Measurements from ENCODE around the gene SUSD1.

SUSD1 gene

DNA sequence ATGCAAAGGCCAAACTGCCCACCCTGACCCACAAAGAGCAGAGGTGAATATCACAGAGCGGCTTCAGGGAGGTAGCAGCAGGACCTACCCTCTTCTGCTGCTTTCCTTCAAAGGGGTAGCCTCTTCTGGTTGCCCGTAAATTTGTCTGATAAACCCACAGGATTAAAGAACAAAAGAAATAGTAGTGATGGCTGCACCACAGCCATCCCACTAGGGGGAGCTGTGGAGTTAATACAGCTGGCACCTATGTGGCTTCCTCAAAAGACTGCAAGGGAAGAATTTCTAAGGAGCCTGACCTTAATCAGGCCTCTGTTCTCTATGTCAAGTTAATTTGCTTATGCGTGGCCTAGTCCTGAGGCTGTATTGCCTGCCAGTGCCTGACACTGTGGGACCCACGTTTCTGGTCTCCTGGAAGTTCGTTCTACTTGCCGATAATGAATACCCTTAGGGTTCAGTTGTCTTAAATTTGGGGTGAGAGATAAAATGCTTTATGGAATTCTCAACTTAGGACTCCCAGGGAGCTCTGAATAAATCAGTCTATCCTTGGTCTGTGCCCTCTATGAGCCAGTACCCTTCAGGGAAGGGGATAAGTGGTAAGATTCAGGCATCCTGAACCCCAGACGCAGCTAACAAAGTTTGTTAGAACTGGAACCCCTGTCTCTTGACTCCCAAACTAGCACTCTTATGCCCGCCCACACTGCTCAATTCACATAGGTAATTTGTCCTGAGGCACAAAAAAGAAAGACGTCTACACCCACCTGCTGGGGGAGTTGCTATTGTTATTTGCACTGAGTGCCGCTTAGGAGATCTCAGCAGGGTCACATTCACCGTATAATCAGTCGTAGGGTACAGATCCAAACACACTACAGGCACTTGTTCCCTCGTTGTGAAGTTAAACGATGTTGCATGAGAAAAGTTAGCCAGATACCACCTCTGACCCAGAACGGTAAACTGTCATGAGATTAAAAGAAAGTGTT is 77.1 kb downstream of the SUSD1 start:
- H3K9ac ChIP-seq, result no peak overlapping the region
- H3K36me3 ChIP-seq (ENCODE audit: insufficient read depth), result no peaks in the 10 kb centered on the region
- no peaks in the 10 kb centered on the region for H3K79me2 ChIP-seq (ENCODE audit: insufficient read depth, low read depth)
- peaks cover 3% of the 10 kb centered on the region for H3K4me1 ChIP-seq (ENCODE audit: low read depth, poor library complexity, severe bottlenecking)
- no peaks in the 10 kb centered on the region for H3K27me3 ChIP-seq (ENCODE audit: insufficient read depth, low read depth)
- H3K4me3 ChIP-seq (IDR thresholded peaks at IDR 0.05; ENCODE audit: insufficient read depth, low read depth, low read length), result no peak overlapping the region
- no peak overlapping the region for H2AFZ ChIP-seq (ENCODE audit: low read depth)
- no peak overlapping the region for H3K4me2 ChIP-seq
- TF ChIP-seq, protein P1, sequence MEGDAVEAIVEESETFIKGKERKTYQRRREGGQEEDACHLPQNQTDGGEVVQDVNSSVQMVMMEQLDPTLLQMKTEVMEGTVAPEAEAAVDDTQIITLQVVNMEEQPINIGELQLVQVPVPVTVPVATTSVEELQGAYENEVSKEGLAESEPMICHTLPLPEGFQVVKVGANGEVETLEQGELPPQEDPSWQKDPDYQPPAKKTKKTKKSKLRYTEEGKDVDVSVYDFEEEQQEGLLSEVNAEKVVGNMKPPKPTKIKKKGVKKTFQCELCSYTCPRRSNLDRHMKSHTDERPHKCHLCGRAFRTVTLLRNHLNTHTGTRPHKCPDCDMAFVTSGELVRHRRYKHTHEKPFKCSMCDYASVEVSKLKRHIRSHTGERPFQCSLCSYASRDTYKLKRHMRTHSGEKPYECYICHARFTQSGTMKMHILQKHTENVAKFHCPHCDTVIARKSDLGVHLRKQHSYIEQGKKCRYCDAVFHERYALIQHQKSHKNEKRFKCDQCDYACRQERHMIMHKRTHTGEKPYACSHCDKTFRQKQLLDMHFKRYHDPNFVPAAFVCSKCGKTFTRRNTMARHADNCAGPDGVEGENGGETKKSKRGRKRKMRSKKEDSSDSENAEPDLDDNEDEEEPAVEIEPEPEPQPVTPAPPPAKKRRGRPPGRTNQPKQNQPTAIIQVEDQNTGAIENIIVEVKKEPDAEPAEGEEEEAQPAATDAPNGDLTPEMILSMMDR (conservative IDR thresholded peaks at IDR 0.05; ENCODE audit: low read depth, low read length), result peak; percentile 89
- H3K27ac ChIP-seq, result no peak overlapping the region
- H4K20me1 ChIP-seq (ENCODE audit: insufficient read depth), result no peaks in the 10 kb centered on the region

GRCh38 chr9:112094948-112095681 is 80.0 kb downstream of the SUSD1 start:
- no peak overlapping the region for H3K4me3 ChIP-seq (IDR thresholded peaks at IDR 0.05; ENCODE audit: insufficient read depth, low read depth, low read length)
- H3K27ac ChIP-seq, result no peak overlapping the region
- H2AFZ ChIP-seq (ENCODE audit: low read depth), result no peak overlapping the region
- H3K36me3 ChIP-seq (ENCODE audit: insufficient read depth), result no peaks in the 10 kb centered on the region
- H3K9ac ChIP-seq, result no peak overlapping the region
- H3K79me2 ChIP-seq (ENCODE audit: insufficient read depth, low read depth), result no peaks in the 10 kb centered on the region
- TF ChIP-seq, protein P1 (conservative IDR thresholded peaks at IDR 0.05; ENCODE audit: low read depth, low read length), result no peak
- no peak overlapping the region for H3K4me2 ChIP-seq
- no peaks in the 10 kb centered on the region for H4K20me1 ChIP-seq (ENCODE audit: insufficient read depth)
- peaks cover 3% of the 10 kb centered on the region for H3K4me1 ChIP-seq (ENCODE audit: low read depth, poor library complexity, severe bottlenecking)
- H3K27me3 ChIP-seq (ENCODE audit: insufficient read depth, low read depth), result no peaks in the 10 kb centered on the region

GRCh38 chr9:112094241-112094640 is 80.9 kb downstream of the SUSD1 start:
- Histone ChIP-seq H2AFZ (ENCODE audit: low read depth) (no peak overlapping the region), H3K4me1 (ENCODE audit: low read depth, poor library complexity, severe bottlenecking) (peaks cover 3% of the 10 kb centered on the region), H3K9ac (no peak overlapping the region), H3K27me3 (ENCODE audit: insufficient read depth, low read depth) (no peaks in the 10 kb centered on the region), H4K20me1 (ENCODE audit: insufficient read depth) (no peaks in the 10 kb centered on the region), H3K4me3 (IDR thresholded peaks at IDR 0.05; ENCODE audit: insufficient read depth, low read depth, low read length) (no peak overlapping the region), H3K4me2 (no peak overlapping the region), H3K27ac (no peak overlapping the region), H3K79me2 (ENCODE audit: insufficient read depth, low read depth) (no peaks in the 10 kb centered on the region), H3K36me3 (ENCODE audit: insufficient read depth) (no peaks in the 10 kb centered on the region)
- TF ChIP-seq, protein P1 (conservative IDR thresholded peaks at IDR 0.05; ENCODE audit: low read depth, low read length), result no peak

DNA sequence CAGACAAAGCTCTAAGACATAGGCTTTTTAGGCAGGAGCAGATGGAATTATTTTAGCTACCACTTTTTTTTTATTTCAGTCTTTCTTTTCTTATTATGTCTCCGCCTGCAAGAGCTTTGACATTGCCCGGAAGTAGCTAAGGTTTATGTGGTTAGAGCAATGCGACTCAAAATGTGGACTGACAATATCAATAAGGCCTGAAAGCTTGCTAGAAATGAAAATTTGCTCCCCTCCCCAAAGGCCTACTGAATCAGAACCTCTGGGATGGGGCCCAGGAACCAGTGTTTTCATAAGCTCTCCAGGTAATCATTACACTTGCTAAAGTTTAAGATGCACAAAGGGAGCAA is 81.3 kb downstream of the SUSD1 start:
- Histone ChIP-seq H4K20me1 (ENCODE audit: insufficient read depth) (no peaks in the 10 kb centered on the region), H3K4me3 (IDR thresholded peaks at IDR 0.05; ENCODE audit: insufficient read depth, low read depth, low read length) (no peak overlapping the region), H3K36me3 (ENCODE audit: insufficient read depth) (no peaks in the 10 kb centered on the region), H3K9ac (no peak overlapping the region), H2AFZ (ENCODE audit: low read depth) (no peak overlapping the region), H3K27me3 (ENCODE audit: insufficient read depth, low read depth) (no peaks in the 10 kb centered on the region), H3K27ac (no peak overlapping the region), H3K79me2 (ENCODE audit: insufficient read depth, low read depth) (no peaks in the 10 kb centered on the region), H3K4me2 (no peak overlapping the region), H3K4me1 (ENCODE audit: low read depth, poor library complexity, severe bottlenecking) (peaks cover 3% of the 10 kb centered on the region)
- TF ChIP-seq, protein P1 (conservative IDR thresholded peaks at IDR 0.05; ENCODE audit: low read depth, low read length), result no peak
